ENCODE measurements around the gene KRTAP27-1.

The KRTAP27-1 gene

GRCh38 chr21:30289215-30289614, 48.3 kb downstream of the KRTAP27-1 start, which contains the start of gene KRTAP25-1:
Gene KRTAP25-1, minus strand, starts transcription at chr21:30289514. Its CDS starts 24 bp downstream, at chr21:30289490.
- DNase-seq (ENCODE audit: low read depth in 2 of 2): no peak

All from stimulated activated CD8-positive, alpha-beta memory T cell treated with anti-CD3 and anti-CD28 coated beads, Interleukin-15, amount 100 ng/mL, for 4 hours (primary cell).